ENCODE measurements around the gene HNRNPUL1.

GRCh38 chr19:41226874-41227390 is 37.2 kb upstream of the HNRNPUL1 start:
- TF ChIP-seq CTCF (conservative IDR thresholded peaks at IDR 0.05 in 1 of 2, IDR thresholded peaks at IDR 0.05 in 1 of 2; ENCODE audit: low read depth in 1 of 2, low read length in 2 of 2) (no peak), EZH2 (IDR thresholded peaks at IDR 0.05; ENCODE audit: low read length, missing control alignments) (no peak)

All from fibroblast of lung (primary cell).